ENCODE results near the gene SOHLH1. TPM values are rescaled to one million over a fixed set of nuclear protein-coding genes. Genes with fewer than 3 reads are reported as not detected.

The SOHLH1 gene
- total RNA-seq, 5 donors from 2014 or later (not counting 1 experiment from before 2014, with no cell fraction given): not detected

GRCh38 chr9:135657416-135657815 lies 41.9 kb downstream of the SOHLH1 start:
- Mint-ChIP-seq H3K9me3 (no peaks in the 10 kb centered on the region), H3K27ac (no peak overlapping the region), H3K4me1 (no peaks in the 10 kb centered on the region), H3K27me3 (peaks cover 12 to 19% of the 10 kb centered on the region in 2 donors), H3K4me3 (no peak overlapping the region), H3K36me3 (no peaks in the 10 kb centered on the region)
- Histone ChIP-seq H3K4me1 (ENCODE audit: control insufficient read depth in 1 of 2, extremely low read depth in 1 of 2, insufficient read depth in 2 of 2, low read length in 2 of 2) (no peaks in the 10 kb centered on the region), H3K4me3 (ENCODE audit: control insufficient read depth in 1 of 2, extremely low read depth in 1 of 2, low read length in 1 of 2) (no peak overlapping the region), H3K27ac (ENCODE audit: low read length) (no peak overlapping the region), H3K9me3 (no peaks in the 10 kb centered on the region), H3K27me3 (replicated peaks in 1 of 2; ENCODE audit: control insufficient read depth in 2 of 2, extremely low read depth in 1 of 2, insufficient read depth in 2 of 2, low read length in 1 of 2) (peaks cover 0 to 15% of the 10 kb centered on the region in 2 experiments), H3K36me3 (ENCODE audit: control insufficient read depth in 2 of 2, extremely low read depth in 1 of 2, insufficient read depth in 1 of 2, low read length in 1 of 2) (no peaks in the 10 kb centered on the region)
- ChIA-PET POLR2A (no interaction called here), CTCF (no interaction called here)
- no peak for DNase-seq
- no peak for ATAC-seq (replicated peaks in 1 of 4)
- 79% methylated on average over 9 of the region's 15 CpGs for WGBS (ENCODE audit: insufficient coverage)

GRCh38 chr9:135655317-135655716 lies 44.0 kb downstream of the SOHLH1 start:
- POLR2A ChIA-PET: no interaction called here

GRCh38 chr9:135650408-135650807 lies 48.9 kb downstream of the SOHLH1 start:
- H3K36me3 Mint-ChIP-seq: no peaks in the 10 kb centered on the region
- no peak overlapping the region for H3K4me3 Mint-ChIP-seq
- ChIA-PET POLR2A (no interaction called here), CTCF (no interaction called here)
- 94% methylated on average over 14 of the region's 17 CpGs for WGBS (ENCODE audit: insufficient coverage)
- ATAC-seq (replicated peaks in 1 of 4) (no peak), DNase-seq (no peak)
- no peak overlapping the region for H3K27ac Mint-ChIP-seq
- H3K9me3 Mint-ChIP-seq: peaks cover 10 to 27% (median 24%) of the 10 kb centered on the region in 3 donors
- Histone ChIP-seq H3K27me3 (replicated peaks in 1 of 2; ENCODE audit: control insufficient read depth in 2 of 2, extremely low read depth in 1 of 2, insufficient read depth in 2 of 2, low read length in 1 of 2) (peaks cover 0 to 3% of the 10 kb centered on the region in 2 experiments), H3K9me3 (peaks cover 2% of the 10 kb centered on the region), H3K4me1 (ENCODE audit: control insufficient read depth in 1 of 2, extremely low read depth in 1 of 2, insufficient read depth in 2 of 2, low read length in 2 of 2) (no peaks in the 10 kb centered on the region), H3K36me3 (ENCODE audit: control insufficient read depth in 2 of 2, extremely low read depth in 1 of 2, insufficient read depth in 1 of 2, low read length in 1 of 2) (no peaks in the 10 kb centered on the region), H3K4me3 (ENCODE audit: control insufficient read depth in 1 of 2, extremely low read depth in 1 of 2, low read length in 1 of 2) (no peak overlapping the region), H3K27ac (ENCODE audit: low read length) (no peak overlapping the region)
- H3K27me3 Mint-ChIP-seq: peaks cover 6 to 12% of the 10 kb centered on the region in 2 donors
- H3K4me1 Mint-ChIP-seq: no peaks in the 10 kb centered on the region

More at GRCh38 chr9:135655317-135655716, 44.0 kb downstream of the SOHLH1 start:
- Histone ChIP-seq H3K36me3 (ENCODE audit: control insufficient read depth in 2 of 2, extremely low read depth in 1 of 2, insufficient read depth in 1 of 2, low read length in 1 of 2) (no peaks in the 10 kb centered on the region), H3K4me3 (ENCODE audit: control insufficient read depth in 1 of 2, extremely low read depth in 1 of 2, low read length in 1 of 2) (no peak overlapping the region), H3K27me3 (replicated peaks in 1 of 2; ENCODE audit: control insufficient read depth in 2 of 2, extremely low read depth in 1 of 2, insufficient read depth in 2 of 2, low read length in 1 of 2) (peaks cover 0 to 13% of the 10 kb centered on the region in 2 experiments), H3K9me3 (no peaks in the 10 kb centered on the region), H3K27ac (ENCODE audit: low read length) (no peak overlapping the region), H3K4me1 (ENCODE audit: control insufficient read depth in 1 of 2, extremely low read depth in 1 of 2, insufficient read depth in 2 of 2, low read length in 2 of 2) (no peaks in the 10 kb centered on the region)
- Mint-ChIP-seq H3K4me1 (no peaks in the 10 kb centered on the region), H3K36me3 (no peaks in the 10 kb centered on the region), H3K4me3 (no peak overlapping the region), H3K9me3 (peaks cover 0 to 2% (median 0%) of the 10 kb centered on the region in 3 donors), H3K27me3 (peaks cover 12 to 19% of the 10 kb centered on the region in 2 donors), H3K27ac (no peak overlapping the region)
- ATAC-seq (replicated peaks in 1 of 4) (no peak), DNase-seq (no peak)
- CTCF ChIA-PET: no interaction called here
- WGBS (ENCODE audit: insufficient coverage): 73% methylated on average over 8 of the region's 8 CpGs

DNA sequence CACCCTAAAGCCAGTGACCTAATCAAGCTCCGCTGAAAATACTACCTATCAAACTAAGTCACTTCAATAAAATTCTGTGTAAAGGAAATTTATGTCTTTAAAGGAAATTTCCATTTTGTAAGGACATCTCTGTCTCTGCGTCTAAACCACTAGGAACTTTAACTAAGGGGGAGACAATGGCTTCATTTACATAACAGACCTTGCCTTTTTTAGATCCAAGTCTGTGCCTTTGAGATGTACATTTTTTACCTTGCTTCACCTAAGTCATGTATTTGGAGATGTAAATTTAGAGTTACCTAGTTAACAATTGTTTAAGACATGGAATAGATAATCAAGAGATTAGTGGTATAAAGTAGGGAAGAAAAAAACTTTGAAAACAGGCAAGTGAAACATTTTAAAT lies 49.8 kb downstream of the SOHLH1 start:
- Mint-ChIP-seq H3K36me3 (no peaks in the 10 kb centered on the region), H3K4me3 (no peak overlapping the region), H3K4me1 (no peaks in the 10 kb centered on the region), H3K9me3 (peaks cover 16 to 36% (median 33%) of the 10 kb centered on the region in 3 donors), H3K27ac (no peak overlapping the region), H3K27me3 (peaks cover 0 to 4% of the 10 kb centered on the region in 2 donors)
- H3K9me3 ChIP-seq: peaks cover 2% of the 10 kb centered on the region
- ChIA-PET POLR2A (no interaction called here), CTCF (no interaction called here)
- ATAC-seq (replicated peaks in 1 of 4) (no peak), DNase-seq (no peak)
- H3K36me3 ChIP-seq (ENCODE audit: control insufficient read depth in 2 of 2, extremely low read depth in 1 of 2, insufficient read depth in 1 of 2, low read length in 1 of 2): no peaks in the 10 kb centered on the region
- no peaks in the 10 kb centered on the region for H3K4me1 ChIP-seq (ENCODE audit: control insufficient read depth in 1 of 2, extremely low read depth in 1 of 2, insufficient read depth in 2 of 2, low read length in 2 of 2)
- H3K27ac ChIP-seq (ENCODE audit: low read length): no peak overlapping the region
- no peak overlapping the region for H3K4me3 ChIP-seq (ENCODE audit: control insufficient read depth in 1 of 2, extremely low read depth in 1 of 2, low read length in 1 of 2)
- no peaks in the 10 kb centered on the region for H3K27me3 ChIP-seq (replicated peaks in 1 of 2; ENCODE audit: control insufficient read depth in 2 of 2, extremely low read depth in 1 of 2, insufficient read depth in 2 of 2, low read length in 1 of 2)
- WGBS (ENCODE audit: insufficient coverage): no CpG with 5 or more reads among the region's 2 CpGs

DNA sequence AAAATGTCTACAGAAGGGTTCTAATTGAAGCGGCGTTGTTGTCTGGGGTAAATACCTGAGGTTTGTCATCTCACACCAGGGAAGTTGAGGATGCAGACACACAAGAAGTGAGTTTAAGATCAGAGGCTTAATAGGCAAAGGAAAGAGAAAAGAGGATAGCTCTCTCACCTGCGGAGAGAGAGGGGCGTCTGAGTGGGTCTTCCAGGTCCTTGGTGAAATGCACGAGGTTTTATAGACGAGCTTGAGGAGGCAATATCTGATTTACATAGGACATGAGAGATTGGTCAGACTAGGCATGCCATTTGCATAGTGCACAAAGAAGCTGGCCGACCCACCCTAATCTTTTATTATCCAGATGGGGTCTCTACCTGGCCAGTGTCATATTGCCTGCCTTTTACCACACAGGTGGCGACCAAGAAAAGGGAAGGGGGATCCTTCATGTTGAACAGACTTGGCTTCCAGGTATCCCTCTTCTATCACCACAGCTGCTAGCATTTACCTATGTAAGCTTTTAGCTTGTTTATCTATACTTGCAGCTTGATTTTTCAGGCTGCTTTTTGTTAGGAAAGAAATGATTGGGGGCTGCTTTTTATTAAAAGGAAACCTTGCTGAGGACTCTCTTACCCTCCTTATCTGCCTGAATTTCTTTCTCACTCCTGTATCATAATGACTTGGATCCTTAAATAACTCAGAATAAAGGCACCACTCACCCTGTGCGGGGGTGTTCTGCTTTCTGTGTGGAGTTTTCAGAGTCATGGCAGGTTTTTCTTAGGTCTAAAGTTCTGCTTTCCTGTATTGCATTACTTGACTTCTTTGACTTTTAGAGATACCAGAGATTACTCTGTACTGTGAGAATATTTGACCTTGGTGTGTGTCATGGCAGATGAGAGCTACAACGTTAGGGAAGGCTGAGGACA lies 50.5 kb downstream of the SOHLH1 start:
- H3K9me3 Mint-ChIP-seq: peaks cover 18 to 41% (median 39%) of the 10 kb centered on the region in 3 donors
- no peak overlapping the region for H3K4me3 ChIP-seq (ENCODE audit: control insufficient read depth in 1 of 2, extremely low read depth in 1 of 2, low read length in 1 of 2)
- ATAC-seq (replicated peaks in 1 of 4) (no peak), DNase-seq (no peak)
- H3K36me3 ChIP-seq (ENCODE audit: control insufficient read depth in 2 of 2, extremely low read depth in 1 of 2, insufficient read depth in 1 of 2, low read length in 1 of 2): no peaks in the 10 kb centered on the region
- ChIA-PET POLR2A (no interaction called here), CTCF (no interaction called here)
- no peaks in the 10 kb centered on the region for H3K4me1 ChIP-seq (ENCODE audit: control insufficient read depth in 1 of 2, extremely low read depth in 1 of 2, insufficient read depth in 2 of 2, low read length in 2 of 2)
- H3K27ac ChIP-seq (ENCODE audit: low read length): no peak overlapping the region
- no peak overlapping the region for H3K27ac Mint-ChIP-seq
- no peaks in the 10 kb centered on the region for H3K4me1 Mint-ChIP-seq
- no peaks in the 10 kb centered on the region for H3K27me3 Mint-ChIP-seq
- H3K9me3 ChIP-seq: peaks cover 2% of the 10 kb centered on the region
- H3K36me3 Mint-ChIP-seq: no peaks in the 10 kb centered on the region
- no peaks in the 10 kb centered on the region for H3K27me3 ChIP-seq (replicated peaks in 1 of 2; ENCODE audit: control insufficient read depth in 2 of 2, extremely low read depth in 1 of 2, insufficient read depth in 2 of 2, low read length in 1 of 2)
- WGBS (ENCODE audit: insufficient coverage): 64% methylated on average over 7 of the region's 10 CpGs
- H3K4me3 Mint-ChIP-seq: no peak overlapping the region

DNA sequence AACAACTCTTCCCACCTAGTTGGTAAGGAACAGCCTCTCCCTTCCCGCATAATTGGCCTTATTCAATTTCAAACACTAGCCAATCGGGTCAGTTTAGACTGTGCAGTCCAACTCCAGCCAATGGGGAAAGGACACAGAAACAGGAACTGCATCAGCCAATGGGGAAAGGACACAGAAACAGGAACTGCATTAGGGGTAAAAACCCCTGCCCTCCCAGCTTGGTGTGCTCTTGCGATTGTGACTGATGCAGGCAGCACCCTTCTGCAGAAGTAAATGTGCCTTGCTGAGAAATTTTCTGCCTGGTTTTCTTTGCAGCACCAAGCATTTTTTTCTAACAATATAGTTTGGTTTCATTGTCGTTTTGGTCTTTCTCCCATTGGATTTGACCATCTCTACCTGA lies 51.4 kb downstream of the SOHLH1 start:
- CTCF ChIA-PET: no interaction called here
- no peak for ATAC-seq (replicated peaks in 1 of 4)

More for the DNA sequence above, 51.4 kb downstream of the SOHLH1 start:
- Histone ChIP-seq H3K9me3 (peaks cover 2% of the 10 kb centered on the region), H3K36me3 (ENCODE audit: control insufficient read depth in 2 of 2, extremely low read depth in 1 of 2, insufficient read depth in 1 of 2, low read length in 1 of 2) (no peaks in the 10 kb centered on the region), H3K27me3 (replicated peaks in 1 of 2; ENCODE audit: control insufficient read depth in 2 of 2, extremely low read depth in 1 of 2, insufficient read depth in 2 of 2, low read length in 1 of 2) (peaks cover 0 to 3% of the 10 kb centered on the region in 2 experiments), H3K4me1 (ENCODE audit: control insufficient read depth in 1 of 2, extremely low read depth in 1 of 2, insufficient read depth in 2 of 2, low read length in 2 of 2) (no peaks in the 10 kb centered on the region), H3K4me3 (ENCODE audit: control insufficient read depth in 1 of 2, extremely low read depth in 1 of 2, low read length in 1 of 2) (no peak overlapping the region), H3K27ac (ENCODE audit: low read length) (no peak overlapping the region)
- POLR2A ChIA-PET: no interaction called here
- Mint-ChIP-seq H3K27me3 (peaks cover 0 to 2% of the 10 kb centered on the region in 2 donors), H3K27ac (no peak overlapping the region), H3K4me3 (no peak overlapping the region), H3K4me1 (no peaks in the 10 kb centered on the region), H3K36me3 (no peaks in the 10 kb centered on the region), H3K9me3 (peaks cover 25 to 49% (median 46%) of the 10 kb centered on the region in 3 donors)
- no peak for DNase-seq
- WGBS (ENCODE audit: insufficient coverage): 100% methylated on average over 1 of the region's 4 CpGs

All from T-cell (primary cell).